GM21515 (cell line): ENCODE results near the gene PPP1R16B.

Source experiments
- ATAC-seq: cut with Tn5 transposase; IDR thresholded peaks from one replicate; pipeline ENCODE4 v1.9.1; 2021; ENCODE audit not compliant: unreplicated experiment

PPP1R16B gene

DNA sequence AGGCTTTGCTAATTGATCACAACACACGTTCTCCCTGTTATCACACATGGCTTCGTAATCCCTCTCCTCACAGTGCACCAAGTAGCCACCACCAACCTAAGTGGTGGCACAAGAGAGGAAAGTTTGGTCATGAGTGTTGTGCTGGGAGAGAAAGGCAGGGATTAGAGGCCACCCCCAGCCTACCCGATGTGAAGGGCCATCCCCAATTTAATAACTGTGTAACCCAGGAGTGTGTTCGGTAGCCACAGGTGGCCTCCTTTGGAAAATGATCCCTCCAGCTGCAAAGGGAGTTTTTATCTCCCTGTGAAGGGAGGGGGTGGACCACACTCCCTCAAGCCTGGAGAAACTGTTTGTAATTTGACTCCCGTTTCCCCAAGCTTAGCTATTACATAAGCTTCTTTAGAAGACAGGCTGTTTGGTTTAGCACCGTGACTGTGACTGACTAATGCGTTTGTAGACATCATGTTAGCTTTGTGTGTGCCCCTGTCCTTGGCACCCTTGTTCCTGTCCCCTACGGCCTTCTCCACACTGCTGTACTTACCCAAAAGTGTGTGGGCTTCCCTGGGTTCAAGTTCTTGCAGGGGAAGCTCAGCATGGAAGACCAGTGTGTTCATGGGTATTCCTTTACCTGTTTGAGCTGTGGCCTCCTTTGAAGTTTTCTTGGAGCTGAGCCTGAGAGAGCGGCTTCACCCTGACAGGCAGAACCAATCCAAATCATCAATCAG lies 20.6 kb downstream of the PPP1R16B start:
- no peak for ATAC-seq

DNA sequence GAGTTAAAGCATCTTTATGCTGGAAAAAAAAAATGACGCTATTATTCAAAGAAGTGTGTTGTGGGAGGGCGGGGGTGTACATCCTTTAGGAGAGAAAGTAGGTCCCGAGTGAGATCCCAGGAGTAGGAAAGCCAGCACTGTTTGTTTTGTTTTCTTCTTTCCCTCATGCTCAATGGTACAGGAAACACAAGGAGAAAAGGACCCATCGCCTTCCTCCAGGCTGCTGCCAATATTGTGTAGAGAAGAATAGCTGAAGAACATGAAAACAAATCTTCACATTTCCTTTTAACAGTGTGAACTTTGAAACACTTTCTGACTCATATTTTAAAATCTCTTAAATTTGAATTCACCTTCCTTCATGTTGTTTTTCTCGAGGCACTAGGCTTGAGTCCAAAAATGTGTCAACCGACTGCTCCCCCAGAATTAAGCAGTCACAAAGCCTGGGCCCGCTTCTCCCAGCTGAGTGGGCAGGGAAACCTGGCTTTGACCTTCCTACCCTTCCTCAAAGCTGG lies 22.3 kb downstream of the PPP1R16B start:
- no peak for ATAC-seq

DNA sequence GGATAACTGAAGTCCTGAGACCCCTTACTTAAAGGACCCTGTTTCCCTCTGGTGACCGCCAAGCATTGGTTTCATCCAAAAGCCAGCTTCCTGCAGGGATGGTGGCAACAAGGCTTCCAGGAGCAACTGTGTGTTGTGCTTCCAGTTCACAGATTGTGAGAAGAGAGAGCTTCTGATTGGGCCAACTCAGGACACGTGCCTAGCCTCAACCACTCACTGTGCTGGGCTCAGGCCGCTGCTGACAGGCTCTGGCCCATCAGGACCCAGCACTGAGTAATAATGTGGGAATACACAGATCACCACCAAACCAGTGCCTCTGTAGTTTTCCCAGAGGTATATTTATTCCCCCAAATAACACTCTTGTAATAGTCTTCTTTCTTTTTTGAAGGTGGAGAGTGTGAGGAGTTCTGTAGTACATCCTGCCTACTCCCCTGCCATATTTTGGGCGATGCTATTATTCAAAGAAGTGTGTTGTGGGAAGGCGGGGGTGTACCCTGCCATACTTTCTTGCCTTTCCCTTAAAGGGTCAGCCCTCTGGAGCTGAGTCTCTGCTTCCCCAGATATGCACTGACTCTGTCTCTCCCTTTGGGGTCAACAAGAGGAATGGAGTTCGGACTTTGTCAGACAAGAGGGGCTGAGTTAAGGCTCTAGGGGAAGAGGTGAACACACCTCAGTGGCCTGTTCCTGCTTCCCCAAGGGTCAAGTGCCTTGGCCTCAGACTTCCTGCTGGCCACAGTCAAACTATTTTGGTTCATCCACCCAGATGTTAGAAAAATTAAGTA lies 23.2 kb downstream of the PPP1R16B start:
- ATAC-seq = no peak

DNA sequence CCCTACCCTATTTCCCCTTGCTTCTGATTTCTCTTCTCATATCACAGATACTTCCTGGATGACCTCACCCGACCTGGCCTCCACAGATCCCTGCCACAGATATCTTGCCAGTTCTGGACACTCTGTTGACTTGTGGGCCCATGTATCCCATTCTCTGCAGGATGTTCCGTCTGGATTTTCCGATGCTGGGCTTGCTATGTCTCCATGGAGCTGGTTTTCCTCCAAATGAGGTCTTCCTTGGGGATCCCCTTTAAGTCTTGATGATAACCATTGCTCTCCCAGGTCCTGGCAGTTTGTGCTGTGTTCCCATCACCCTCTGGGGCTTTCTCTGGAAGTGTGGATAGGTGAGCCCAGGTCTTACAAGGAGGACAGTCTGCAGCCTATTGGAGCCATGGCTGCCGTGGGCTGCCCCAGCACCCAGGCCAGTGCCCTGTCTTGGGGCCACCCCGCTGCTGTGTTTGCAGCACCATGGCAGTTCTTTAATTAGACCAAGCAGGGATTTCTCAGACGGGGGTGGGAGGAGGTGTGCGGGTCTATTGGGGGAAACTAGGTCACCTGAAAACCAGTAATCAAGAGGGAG lies 23.9 kb downstream of the PPP1R16B start:
- no peak for ATAC-seq

GRCh38 chr20:38830356-38830755 lies 24.9 kb downstream of the PPP1R16B start:
- ATAC-seq = no peak

DNA sequence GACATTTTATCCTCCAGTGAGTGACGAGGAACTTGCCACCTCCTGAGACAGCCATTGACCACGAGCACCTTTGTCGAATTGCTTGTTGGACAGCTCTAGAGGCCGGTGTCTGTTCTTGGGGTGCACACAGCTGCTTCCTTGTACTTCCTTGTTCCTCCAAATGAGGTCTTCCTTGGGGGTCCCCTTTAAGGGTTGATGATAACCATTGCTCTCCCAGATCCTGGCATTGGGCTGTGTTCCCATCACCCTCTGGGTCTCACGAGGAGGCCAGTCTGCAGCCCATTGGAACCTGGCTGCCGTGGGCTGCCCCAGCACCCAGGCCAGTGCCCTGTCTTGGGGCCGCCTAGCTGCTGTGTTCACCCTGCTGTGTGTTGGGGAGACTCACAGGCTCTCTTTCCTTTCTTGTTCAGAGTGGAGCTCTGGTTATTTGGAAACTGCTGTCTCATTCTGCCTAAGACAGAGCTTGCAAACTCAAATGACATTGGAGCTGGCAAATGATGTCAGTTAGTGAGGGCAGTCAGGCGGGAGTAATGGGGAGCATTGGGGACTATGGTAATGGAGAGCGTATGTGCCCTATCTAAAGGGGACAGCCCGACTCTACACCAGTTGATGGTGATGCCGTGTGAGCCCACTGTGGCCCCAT lies 25.7 kb downstream of the PPP1R16B start:
- no peak for ATAC-seq

GRCh38 chr20:38831995-38832620 lies 26.6 kb downstream of the PPP1R16B start:
- no peak for ATAC-seq

- no peak for ATAC-seq
Measured at GRCh38 chr20:38833154-38833856, 27.8 kb downstream of the PPP1R16B start.

DNA sequence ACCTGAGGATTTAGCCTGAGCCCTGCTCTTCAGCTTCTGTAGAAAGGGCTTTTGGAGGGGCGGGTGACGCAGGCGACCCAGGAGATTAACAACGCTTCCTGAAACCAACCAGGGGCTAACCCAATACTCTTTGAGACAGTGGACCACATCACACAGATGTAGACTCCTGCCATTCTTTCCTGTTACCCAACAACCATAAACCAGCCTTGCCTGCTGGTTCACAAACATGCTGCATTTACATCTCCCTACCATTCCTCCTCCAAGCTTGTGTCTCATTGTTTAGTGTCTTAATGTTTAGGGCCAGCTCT lies 28.3 kb downstream of the PPP1R16B start:
- no peak for ATAC-seq

DNA sequence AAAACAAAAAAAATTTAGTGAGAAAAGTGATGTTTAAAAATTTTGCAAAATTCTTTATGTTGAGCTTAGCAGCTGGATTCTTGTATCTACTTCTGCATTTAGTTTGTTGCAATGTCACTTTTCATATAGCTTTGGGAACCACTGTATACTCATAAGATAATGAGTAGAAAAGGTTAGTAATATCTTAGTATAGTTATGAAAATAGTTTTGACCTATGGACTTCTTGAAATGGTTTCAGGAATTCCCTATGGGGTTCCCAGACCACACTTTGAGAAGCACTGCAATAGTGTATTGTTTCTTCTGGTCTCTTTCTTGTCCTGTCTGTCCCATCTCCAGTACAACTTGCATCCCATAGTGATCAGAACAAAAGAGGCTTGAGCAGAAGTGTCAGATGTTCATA lies 29.4 kb downstream of the PPP1R16B start:
- ATAC-seq = no peak

GRCh38 chr20:38835792-38836191 lies 30.3 kb downstream of the PPP1R16B start:
- no peak for ATAC-seq

DNA sequence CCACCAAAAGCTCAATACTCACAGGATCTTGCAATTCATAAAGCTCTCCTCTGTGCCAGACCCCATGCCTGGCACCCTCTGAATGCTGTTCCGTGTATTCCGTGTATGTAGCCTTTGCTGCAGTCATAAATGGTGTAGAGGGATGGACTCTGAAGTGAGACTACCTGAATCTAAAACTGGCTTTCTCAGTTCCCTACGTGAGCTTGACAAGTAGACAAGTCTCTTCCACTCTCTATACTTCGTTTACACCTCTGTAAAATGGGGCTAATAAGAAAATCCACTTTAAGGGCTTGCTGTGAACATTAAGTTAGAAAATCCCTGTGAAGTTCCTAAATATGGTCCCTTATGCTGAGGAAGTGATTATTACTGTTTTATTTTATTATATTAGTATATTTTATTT lies 31.5 kb downstream of the PPP1R16B start:
- ATAC-seq = peak; percentile 47

GRCh38 chr20:38838326-38838725 lies 32.8 kb downstream of the PPP1R16B start:
- no peak for ATAC-seq

GRCh38 chr20:38839563-38839962 lies 34.1 kb downstream of the PPP1R16B start:
- ATAC-seq = no peak

GRCh38 chr20:38840053-38840893 lies 34.8 kb downstream of the PPP1R16B start:
- no peak for ATAC-seq

GRCh38 chr20:38840894-38841470 lies 35.5 kb downstream of the PPP1R16B start:
- no peak for ATAC-seq

DNA sequence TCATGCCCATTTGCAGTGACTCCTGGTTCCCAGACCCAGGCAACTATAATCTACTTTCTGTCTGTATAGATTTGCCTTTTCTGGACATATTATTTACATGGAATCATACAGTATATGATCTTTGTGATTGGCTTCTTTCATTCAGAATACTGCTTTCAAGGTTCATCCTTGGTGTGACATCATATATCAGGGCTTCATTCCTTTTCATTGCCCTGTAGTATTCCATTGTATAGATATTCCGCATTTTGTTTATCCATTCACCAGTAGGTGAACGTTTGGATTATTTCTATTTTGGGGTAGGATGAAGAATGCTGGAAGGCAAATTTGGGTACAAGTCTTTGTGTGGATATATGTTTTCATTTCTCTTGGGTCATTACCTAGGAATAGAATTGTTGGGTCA lies 36.1 kb downstream of the PPP1R16B start:
- ATAC-seq = no peak

DNA sequence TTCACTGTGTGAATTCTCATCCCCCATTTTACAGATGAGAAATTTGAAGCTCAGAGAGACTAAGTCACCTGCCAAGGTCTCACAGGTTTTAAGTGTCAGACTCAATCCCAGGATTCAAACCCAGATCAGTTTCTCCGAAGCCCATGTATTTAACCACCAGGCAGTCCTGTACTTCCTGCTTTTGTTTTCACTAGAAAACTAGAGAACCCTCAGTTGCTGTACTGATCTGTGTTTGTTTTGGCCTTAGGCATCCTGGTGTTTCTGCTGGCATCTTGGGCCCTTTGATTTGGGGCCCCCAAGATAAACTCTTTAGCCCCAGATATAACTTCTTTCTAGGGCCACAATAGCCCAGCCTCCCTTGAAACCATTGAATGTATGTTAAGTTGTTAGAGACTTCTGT lies 36.5 kb downstream of the PPP1R16B start:
- peak; percentile 31 for ATAC-seq

DNA sequence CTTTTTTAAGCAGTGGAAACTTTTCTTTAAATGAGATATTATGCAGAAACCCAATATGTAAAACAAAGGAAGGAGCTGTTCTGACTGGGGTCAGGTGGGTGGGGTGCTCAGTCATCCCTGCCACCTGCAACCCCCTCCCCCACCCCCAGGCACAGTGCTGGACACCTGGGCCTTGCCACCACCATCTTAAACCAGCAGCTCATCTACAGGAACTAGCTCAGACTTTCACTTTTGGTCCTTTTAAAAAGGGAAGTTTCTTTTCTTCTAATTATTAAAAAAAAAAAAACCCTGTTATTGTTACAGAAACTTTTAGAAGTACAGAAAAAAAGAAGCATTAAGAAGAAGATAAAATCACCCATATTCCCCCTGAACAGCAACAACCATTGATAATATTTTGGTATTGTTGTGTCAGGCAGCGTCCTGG lies 37.1 kb downstream of the PPP1R16B start:
- peak; percentile 84 for ATAC-seq
